KOPT-K1 (cell line): ENCODE data around the gene ASPHD2.
"Not testable (repeated sequence)": the region's sequence is repeated elsewhere in the genome, so short reads cannot be mapped to it uniquely, and the experiment has no call there.

Experiments
- H3K27ac ChIP-seq: fragments of 200-600 bp; sonication (generic); 2 replicates; pipeline ENCODE4 v1.5.1; 2016; ENCODE audit warnings: antibody characterized with exemption, mild to moderate bottlenecking, low read depth, low read length; ENCODE audit not compliant: poor library complexity, severe bottlenecking
- H3K36me3 ChIP-seq: fragments of 200-600 bp; sonication (generic); 2 replicates; pipeline ENCODE4 v1.5.1; 2017; ENCODE audit warnings: antibody characterized with exemption, mild to moderate bottlenecking, low read length, moderate library complexity; ENCODE audit not compliant: insufficient read depth
- H3K9me3 ChIP-seq: fragments of 200-600 bp; sonication (generic); 2 replicates; pipeline ENCODE4 v1.5.1; 2017; ENCODE audit warnings: antibody characterized with exemption, low read length, mild to moderate bottlenecking; ENCODE audit not compliant: insufficient read depth, poor library complexity, severe bottlenecking

ASPHD2 gene

DNA sequence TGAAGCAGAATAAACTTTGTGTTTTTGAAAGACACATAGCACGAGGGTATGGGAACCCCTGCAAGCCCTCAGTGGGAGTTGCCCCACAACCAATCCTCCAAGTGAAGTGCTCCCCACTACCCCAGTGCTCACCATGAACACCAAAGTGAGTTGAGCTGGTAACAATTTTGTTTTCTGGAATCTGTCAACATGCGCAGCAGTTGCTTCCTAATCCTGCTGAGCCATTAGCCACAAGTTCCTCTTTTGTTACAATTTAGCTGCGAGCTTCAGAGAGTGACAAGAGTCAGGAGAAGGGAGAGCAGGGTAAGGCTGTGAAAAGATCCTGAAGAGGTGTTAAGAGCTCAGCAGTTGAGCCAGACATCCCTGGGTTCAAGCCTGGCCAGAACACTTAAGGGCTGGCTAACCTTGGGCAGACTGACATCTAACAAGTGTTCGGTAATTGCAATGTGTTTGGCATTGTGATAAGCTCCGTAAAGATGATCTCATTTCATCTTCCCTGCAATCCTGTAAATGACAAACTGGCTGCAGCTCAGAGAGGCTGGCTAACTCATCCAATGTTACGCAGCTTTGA lies 24.1 kb upstream of the ASPHD2 start:
- Histone ChIP-seq H3K9me3 (peaks cover 5% of the 10 kb centered on the region), H3K27ac (no peak overlapping the region), H3K36me3 (no peaks in the 10 kb centered on the region)

DNA sequence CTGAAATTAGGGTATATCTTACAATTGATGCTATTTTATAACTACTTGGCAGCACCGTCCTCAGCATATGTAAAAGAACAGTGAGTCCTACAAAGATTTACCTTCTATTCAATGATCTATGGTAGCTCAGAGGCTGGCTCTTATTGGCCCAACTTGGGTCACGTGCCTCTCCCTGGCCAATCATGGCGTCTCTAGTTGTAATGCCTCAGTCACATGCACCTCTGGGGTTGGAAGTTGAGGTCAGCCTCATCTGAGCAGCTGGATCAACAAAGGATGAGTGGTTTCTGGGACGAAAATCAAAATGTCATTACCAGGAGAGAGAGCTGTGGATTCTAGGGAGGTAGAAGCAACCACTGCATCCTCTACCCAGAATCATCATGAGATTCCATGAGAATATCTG lies 22.9 kb upstream of the ASPHD2 start:
- H3K9me3 ChIP-seq, result peaks cover 5% of the 10 kb centered on the region
- H3K27ac ChIP-seq, result no peak overlapping the region

DNA sequence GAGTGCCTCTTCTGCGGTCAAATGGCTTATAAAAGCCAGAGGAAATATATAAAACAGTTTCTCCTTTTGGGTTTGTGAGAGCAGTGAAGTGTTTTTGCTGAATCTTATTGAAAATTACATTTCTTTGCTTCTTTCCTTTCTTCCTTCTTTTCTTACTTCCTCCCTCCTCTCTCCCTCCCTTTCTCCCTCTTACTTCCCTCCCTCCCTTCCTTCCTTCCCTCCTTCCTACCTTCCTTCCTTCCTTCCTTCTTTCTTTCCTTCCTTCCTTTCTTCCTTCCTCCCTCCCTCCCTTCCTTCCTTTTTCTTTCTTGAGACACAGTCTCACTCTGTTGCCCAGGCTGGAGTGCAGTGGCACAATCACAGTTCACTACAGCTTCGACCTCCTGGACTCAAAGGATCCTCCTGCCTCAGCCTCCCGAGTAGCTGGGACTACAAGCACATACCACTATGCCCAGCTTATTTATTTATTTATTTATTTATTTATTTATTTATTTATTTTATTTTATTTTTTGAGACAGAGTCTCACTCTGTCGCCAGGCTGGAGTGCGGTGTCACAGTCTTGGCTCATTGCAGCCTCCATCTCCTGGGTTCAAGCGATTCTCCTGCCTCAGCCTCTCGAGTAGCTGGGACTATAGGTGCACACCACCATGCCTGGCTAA lies 20.4 kb upstream of the ASPHD2 start:
- H3K9me3 ChIP-seq, H3K36me3 ChIP-seq, H3K27ac ChIP-seq: not testable (repeated sequence)

More for the DNA sequence above, 22.9 kb upstream of the ASPHD2 start:
- H3K36me3 ChIP-seq, result no peaks in the 10 kb centered on the region

DNA sequence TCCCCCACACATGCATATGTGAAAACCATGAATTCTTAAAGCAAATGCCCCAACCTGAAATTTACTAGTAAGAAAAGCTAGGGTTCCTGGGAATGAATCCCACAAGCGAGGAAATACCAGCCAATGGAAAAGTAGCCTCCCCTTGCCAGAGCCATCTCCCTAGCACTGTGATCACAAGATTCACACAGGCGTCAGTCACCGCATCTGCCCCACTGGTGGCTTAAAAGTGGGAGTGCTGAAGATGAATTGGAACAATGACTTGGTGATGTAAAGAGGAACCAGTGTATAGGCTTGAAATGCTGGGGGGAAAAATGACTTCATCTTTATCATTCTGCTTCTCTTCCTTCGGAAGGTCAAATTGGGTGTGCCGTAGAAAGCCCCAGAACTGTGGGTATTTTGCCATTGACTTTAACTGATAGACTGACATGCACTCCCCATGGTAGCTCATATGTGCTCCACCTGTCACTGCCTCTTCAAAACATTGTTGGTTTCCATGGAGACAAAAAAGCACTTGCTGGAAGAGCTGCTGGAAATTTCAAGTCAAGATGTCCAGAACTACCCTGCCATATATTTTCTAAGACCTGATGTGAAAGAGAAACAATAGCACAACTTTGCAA lies 19.2 kb upstream of the ASPHD2 start:
- Histone ChIP-seq H3K9me3 (peaks cover 5% of the 10 kb centered on the region), H3K27ac (no peak overlapping the region), H3K36me3 (no peaks in the 10 kb centered on the region)

DNA sequence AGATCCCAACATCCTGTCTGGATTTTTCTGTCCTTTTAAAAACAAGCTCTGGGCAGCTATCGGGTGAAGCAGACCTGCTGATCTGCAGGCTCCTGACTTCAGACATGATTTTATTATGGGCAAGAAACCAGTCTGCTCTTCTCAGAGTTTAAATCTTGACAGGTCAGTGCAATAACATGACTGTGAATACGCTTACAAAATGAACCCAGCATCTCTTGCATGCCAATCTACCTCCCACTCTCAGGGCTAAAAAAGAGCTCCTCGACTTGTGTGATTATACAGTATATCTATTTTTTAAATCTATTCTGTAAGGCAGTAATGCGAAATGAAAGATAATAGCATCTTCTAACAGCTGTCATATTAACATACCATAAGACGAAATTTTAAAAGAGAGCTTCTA lies 18.7 kb upstream of the ASPHD2 start:
- H3K9me3 ChIP-seq, result peaks cover 5% of the 10 kb centered on the region
- H3K36me3 ChIP-seq, result no peaks in the 10 kb centered on the region
- no peak overlapping the region for H3K27ac ChIP-seq

DNA sequence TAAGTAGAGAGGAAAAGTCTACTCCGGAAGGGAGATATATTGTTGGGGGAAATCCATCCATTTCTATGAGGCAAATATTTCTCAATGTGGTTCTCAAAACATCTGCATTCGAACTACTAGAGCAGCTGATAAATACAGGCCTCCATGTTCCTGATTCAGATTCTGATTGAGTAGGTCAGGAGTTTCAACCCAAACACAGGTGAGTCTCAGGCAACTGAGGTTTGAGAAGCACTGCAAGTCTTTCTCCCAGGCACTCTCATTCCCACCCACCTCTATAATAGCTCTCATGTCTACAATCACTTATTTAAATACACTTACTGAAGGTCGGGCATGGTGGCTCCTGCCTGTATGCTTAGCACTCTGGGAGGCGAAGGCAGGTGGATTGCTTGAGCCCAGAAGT lies 14.7 kb upstream of the ASPHD2 start:
- H3K9me3 ChIP-seq, result no peaks in the 10 kb centered on the region
- H3K36me3 ChIP-seq, result no peaks in the 10 kb centered on the region
- H3K27ac ChIP-seq, result no peak overlapping the region

DNA sequence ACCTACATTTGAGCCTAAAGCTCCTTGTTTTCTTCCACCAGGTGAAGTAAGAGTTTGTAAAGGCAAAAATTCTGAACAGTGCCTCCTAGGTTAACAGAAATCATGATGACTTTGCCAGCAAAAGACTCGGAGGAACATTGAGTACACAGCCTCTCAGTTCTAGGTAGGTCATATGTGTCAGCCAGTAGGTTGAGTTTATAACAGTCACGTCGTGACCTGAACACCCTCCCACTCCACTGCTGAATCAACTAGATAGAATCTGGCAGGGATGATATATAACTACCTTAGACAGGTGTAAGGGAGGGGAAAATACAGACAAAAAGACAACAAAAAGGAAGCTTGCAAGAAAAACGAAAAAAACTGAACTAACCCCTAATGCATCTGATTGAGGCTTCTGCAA lies 12.8 kb upstream of the ASPHD2 start:
- Histone ChIP-seq H3K27ac (no peak overlapping the region), H3K36me3 (no peaks in the 10 kb centered on the region), H3K9me3 (no peaks in the 10 kb centered on the region)

DNA sequence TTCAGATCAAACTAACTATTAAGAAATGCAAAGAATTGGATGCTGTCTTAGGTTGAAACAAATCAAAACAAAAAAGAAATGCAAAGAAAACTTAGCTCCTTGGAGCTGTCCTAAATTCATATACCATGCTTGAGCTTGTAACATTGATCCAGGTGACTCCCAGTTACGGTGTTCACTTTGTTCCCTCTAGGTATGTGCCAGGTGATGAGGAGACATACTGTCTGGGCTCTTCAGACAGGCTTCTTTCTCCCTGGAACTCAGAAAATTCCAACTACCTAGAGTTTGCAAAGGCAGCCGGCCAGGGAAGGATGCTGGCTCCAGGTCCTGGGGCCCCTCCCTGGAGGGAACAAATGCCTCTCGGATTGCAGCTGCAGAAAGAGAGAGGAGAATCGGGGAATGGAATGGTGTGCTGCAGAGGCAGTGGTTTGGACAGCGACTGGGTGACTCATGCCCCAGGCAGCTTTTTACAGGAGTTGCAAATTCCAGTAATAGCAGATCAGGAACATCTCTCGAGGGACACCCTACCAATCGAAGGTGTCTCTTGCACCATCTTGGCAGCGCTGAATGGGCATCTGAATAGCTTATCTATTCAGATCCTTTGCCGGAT lies 12.3 kb upstream of the ASPHD2 start:
- Histone ChIP-seq H3K36me3 (no peaks in the 10 kb centered on the region), H3K27ac (no peak overlapping the region), H3K9me3 (no peaks in the 10 kb centered on the region)

DNA sequence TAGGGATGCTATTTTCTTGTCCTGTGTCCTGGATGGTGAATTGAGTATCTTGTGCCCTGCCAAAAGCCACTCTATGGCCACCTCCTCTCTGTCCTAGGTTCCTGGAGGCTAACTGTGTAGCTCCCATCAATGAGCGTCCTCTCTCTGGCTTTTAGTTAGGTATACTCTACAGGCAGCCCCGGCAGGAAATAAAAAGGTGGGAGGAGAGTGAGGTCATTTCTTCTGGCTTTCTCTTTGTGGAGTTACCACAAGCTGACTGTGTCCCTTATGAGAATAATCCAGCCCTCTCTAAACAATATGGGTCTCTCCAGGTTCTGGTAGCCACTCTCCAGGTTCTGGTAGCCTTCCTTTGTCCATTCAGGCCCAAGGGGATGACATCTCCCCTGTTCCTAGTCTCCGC lies 11.7 kb upstream of the ASPHD2 start:
- Histone ChIP-seq H3K9me3 (peaks cover 3% of the 10 kb centered on the region), H3K27ac (no peak overlapping the region), H3K36me3 (no peaks in the 10 kb centered on the region)

DNA sequence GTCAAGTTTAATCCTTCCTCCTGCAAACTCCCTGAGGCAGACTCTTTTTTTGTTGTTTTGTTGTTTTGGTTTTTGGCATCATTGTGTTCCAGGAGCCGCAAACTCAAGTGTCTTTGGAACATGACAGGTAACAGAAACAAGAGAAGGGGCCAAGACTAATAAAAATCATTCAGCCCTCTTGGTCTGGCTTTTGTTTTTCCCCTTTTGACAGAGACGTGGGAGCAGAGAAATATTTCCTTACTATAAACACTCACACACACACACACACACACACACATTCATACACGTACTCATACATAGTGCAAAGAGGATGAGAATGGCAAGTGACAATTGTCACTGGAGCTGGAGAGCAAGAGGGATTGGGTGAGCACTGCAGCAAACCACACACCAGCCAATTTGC lies 10.4 kb upstream of the ASPHD2 start:
- H3K27ac ChIP-seq, result no peak overlapping the region
- peaks cover 15% of the 10 kb centered on the region for H3K9me3 ChIP-seq
- no peaks in the 10 kb centered on the region for H3K36me3 ChIP-seq

DNA sequence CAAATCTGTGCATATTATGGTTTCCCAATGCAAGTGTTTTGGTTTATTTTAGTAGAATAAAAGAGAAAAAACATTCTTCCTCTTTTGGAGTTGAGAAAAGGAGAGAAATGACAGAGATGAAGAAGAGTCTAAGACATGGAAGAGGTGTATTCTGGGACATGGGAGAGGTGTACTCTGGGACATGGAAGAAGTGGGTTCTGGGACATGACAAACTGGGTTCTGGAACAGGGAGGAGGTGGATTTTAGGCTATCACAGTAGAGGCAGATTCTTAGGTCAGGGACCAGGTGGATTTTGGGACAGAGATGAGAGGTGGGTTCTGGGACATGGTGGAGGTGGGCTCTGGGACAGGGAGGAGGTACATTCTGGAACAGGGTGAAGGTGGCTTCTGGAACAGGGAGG lies 2.1 kb upstream of the ASPHD2 start:
- Histone ChIP-seq H3K9me3 (peaks cover 17% of the 10 kb centered on the region), H3K27ac (no peak overlapping the region), H3K36me3 (no peaks in the 10 kb centered on the region)

DNA sequence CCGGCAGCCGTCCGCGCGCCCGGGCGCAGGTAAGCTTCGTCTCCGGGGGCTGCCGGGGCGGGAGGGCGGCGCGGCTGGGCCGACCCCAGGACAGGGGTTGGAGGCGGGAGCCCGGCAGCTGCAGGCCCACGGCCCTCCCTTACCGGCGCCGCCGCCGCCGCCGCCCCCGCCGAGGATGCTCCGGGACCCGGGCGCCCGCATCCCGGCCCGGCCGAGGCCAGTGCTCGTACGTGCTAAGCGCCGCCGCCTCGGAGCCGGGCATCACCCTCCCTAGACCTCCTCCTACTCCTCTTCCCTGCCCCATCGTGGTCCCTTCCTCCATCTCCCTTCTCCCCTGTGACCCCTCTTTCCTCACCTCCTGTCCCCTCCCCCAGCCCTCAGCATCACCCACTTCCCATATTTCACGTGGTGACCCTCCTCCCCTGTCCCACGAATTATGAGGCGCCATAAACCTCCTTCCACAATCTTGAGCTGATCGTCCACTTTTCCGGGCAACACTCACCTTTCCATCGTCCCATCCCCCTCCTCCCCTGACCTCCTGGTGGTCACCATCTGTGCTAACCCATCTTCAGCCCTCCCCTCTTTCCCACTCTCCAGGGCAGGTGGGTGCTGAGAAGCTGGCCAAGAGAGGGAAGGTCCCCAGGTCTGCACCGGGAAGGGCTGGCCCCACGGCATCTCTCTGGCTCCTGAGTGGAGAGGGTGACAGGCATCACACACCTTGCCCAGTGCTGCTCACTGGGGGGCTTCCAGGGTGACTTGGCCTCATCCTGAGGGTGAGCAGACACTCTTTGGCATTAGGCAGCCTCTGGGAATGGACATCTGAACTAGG lies 612 bp downstream of the ASPHD2 start:
- Histone ChIP-seq H3K36me3 (peaks cover 3% of the 10 kb centered on the region; the same call in 1 of the 2 replicates), H3K9me3 (no peaks in the 10 kb centered on the region), H3K27ac (no peak overlapping the region)

DNA sequence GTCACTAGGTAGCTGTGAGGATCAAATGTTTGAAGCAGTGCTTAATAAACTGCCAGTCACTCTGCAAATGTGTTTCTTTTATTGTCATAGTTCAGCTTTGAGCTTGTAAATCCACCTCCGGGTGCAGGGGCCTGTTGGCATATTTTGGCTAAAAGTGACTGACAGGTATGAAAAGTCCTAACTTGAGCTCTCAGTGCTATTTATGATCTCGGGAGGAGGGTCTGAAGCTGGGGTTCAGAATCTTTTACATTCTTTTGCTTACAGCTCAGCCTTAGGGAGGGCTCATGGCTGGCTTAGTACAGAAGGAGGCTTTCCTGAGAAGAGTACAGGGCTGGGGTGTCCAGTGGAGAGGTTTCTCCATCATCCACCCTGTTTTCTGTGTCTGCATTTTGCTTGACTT lies 1.5 kb downstream of the ASPHD2 start:
- H3K27ac ChIP-seq, result no peak overlapping the region
- no peaks in the 10 kb centered on the region for H3K9me3 ChIP-seq
- peaks cover 3% of the 10 kb centered on the region; the same call in 1 of the 2 replicates for H3K36me3 ChIP-seq

DNA sequence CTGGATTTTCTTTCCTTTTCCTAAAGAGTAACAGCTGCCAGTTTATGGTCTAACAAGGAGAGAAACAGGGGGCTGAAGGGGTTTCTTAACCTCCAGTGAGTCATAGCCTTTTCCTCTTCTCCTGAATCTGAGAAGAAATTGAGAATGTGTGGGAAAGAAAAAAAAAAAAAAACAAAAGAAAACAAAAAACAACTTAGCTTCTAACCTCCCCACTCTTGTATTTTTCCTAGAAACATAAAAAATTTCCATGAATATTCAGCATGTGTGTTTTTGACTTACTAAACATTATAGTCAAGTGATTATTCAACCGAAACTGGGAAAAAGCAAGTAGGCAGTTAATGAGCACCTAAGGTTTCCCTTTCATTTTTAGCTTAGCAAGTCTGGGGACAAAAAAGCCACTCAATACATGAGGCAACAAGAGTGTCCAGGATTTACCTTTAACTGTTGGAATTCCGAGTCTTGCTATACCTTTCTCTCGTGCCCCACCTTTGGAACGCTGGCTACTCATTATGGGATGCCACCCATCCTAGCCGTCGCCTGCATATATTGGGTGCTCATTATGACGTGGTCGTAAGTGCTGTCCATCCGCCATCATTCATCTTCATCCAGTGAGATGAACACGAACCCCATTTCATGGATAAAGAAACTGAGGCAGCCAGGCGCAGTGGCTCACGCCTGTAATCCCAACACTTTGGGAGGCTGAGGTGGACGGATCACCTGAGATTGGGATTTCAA lies 2.4 kb downstream of the ASPHD2 start:
- H3K36me3 ChIP-seq, result peaks cover 3% of the 10 kb centered on the region; the same call in 1 of the 2 replicates
- no peak overlapping the region for H3K27ac ChIP-seq

More for the DNA sequence above, 2.4 kb downstream of the ASPHD2 start:
- H3K9me3 ChIP-seq, result no peaks in the 10 kb centered on the region
